ENCODE results near the gene ADAMTS17.

GRCh38 chr15:99931703-99932603, 409.8 kb downstream of the ADAMTS17 start:
- TF ChIP-seq RERE (CRISPR knock-in tag; IDR thresholded peaks at IDR 0.05; ENCODE audit: borderline replicate concordance) (no peak), POLR2AphosphoS5 (IDR thresholded peaks at IDR 0.05; ENCODE audit: control insufficient read depth, insufficient read depth, low read depth, low read length) (no peak), RREB1 (CRISPR knock-in tag; IDR thresholded peaks at IDR 0.05) (no peak), WHSC1 (IDR thresholded peaks at IDR 0.05; ENCODE audit: low read length) (no peak)
